Esophagus (tissue), 2 donors: Measurements from ENCODE around the gene RXRB. TPM values are rescaled to one million over a fixed set of nuclear protein-coding genes. Genes with fewer than 3 reads are reported as not detected.

Experiments used
- H3K27ac ChIP-seq, 2 donors: one replicate each; pipeline ENCODE4 v1.5.1; 2013; ENCODE audit warnings: low read depth in 2 of 2, mild to moderate bottlenecking in 2 of 2, inconsistent platforms in 1 of 2, low read length in 1 of 2, moderate library complexity in 1 of 2
- H3K27me3 ChIP-seq, 2 donors: one replicate each; pipeline ENCODE4 v1.6.1; 2013; ENCODE audit warnings: low read length in 2 of 2, control low read depth in 1 of 2, mild to moderate bottlenecking in 1 of 2; ENCODE audit not compliant: insufficient read depth in 2 of 2, control insufficient read depth in 1 of 2
- H3K36me3 ChIP-seq, 2 donors: one replicate each; pipeline ENCODE4 v1.6.1; 2013; ENCODE audit warnings: low read length in 1 of 2; ENCODE audit not compliant: control insufficient read depth in 2 of 2, insufficient read depth in 2 of 2
- H3K4me1 ChIP-seq, 2 donors: one replicate each; pipeline ENCODE4 v1.6.1; 2013; ENCODE audit warnings: low read length in 1 of 2; ENCODE audit not compliant: control insufficient read depth in 2 of 2, insufficient read depth in 2 of 2
- H3K4me3 ChIP-seq, 2 donors: one replicate each; pipeline ENCODE4 v1.5.1; 2013; ENCODE audit warnings: low read length in 2 of 2, mild to moderate bottlenecking in 2 of 2, low read depth in 1 of 2, moderate library complexity in 1 of 2
- H3K9me3 ChIP-seq, 2 donors: one replicate each; pipeline ENCODE4 v1.6.1; 2013; ENCODE audit warnings: mild to moderate bottlenecking in 2 of 2, low read depth in 1 of 2, low read length in 1 of 2, moderate library complexity in 1 of 2; ENCODE audit not compliant: control insufficient read depth in 2 of 2, insufficient read depth in 1 of 2
- WGBS, 2 donors: extraction: QIAGEN DNeasy Blood & Tissue Kit; methylation state at CpG; one replicate each; pipeline ENCODE4 v1.1.7; 2013; 5-methylcytosine and 5-hydroxymethylcytosine counted together
- polyA plus RNA-seq, 2 donors: library from polyadenylated mRNA; stranded (reverse); fragments of 200-250 nt; gene quantifications; one replicate each; pipeline ENCODE4 v1.2.3, GENCODE V29; 2013
- donor health status: healthy with polysubstance abuse.
- donor health status: Bipolar disorder and iron deficiency.

RXRB gene
- polyA plus RNA-seq, 2 donors: 24.4 to 30.0 TPM

DNA sequence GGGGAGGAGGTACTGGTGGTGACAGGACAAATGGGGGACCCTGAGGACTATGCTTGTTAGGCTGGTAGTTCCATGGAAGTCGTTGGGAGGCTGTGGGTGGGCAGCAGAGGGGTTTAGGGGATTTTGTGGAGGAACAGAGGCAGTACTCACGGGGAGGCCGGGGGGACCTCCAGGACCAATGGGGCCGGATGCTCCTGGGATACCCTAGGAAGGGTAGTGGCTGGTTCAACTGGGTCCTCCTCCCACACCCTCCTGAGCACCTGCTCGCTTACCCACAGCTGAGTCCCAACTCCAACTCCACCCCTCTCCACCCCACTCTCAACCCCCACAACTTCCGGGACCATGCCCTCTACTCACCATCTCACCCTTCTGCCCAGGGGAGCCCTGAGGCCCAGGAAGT is 34.1 kb downstream of the RXRB start:
- Histone ChIP-seq H3K27me3 (no peaks in the 10 kb centered on the region), H3K27ac (no peak overlapping the region), H3K9me3 (no peaks in the 10 kb centered on the region), H3K4me3 (no peak overlapping the region), H3K36me3 (no peaks in the 10 kb centered on the region), H3K4me1 (peaks cover 4 to 6% of the 10 kb centered on the region in 2 donors)
- WGBS, 2 donors: 78 to 86% methylated on average over 6 of the region's 6 CpGs

DNA sequence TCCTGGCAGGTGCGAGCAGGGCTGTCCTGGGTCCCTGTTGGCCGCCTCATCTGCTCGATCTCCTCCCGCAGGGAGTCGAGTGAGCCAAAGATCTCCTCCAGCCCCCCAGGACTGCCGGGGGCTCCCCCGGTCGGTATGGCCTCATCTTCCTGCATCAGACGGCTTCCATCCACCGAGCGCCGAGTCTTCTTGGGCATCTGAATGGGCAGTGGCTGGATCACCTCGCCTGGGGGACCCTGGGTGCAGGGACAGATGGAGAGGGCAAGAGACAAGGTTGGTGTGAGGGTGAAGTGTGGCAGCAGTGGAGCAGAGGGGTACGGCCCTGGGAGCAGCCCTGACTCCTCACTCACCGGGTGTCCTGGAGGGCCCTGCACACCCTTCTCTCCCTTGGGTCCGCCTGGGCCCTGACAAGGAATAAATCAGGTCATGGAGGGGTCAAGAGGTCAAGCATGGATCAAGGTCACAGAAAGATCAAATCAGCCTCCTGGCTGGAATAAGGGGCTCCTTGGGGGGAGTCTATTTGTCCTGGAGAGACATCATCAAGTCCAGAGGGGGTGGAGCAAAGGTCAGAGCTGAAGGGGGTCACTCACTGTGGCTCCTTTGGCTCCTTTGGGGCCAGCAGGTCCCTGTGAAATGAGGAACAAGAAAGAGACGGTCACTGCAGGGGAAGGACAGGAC is 34.7 kb downstream of the RXRB start:
- 85 to 86% methylated on average over 17 of the region's 17 CpGs for WGBS, 2 donors
- Histone ChIP-seq H3K4me1 (peaks cover 2 to 6% of the 10 kb centered on the region in 2 donors), H3K4me3 (no peak overlapping the region), H3K27ac (no peak overlapping the region), H3K9me3 (no peaks in the 10 kb centered on the region), H3K36me3 (no peaks in the 10 kb centered on the region), H3K27me3 (no peaks in the 10 kb centered on the region)

DNA sequence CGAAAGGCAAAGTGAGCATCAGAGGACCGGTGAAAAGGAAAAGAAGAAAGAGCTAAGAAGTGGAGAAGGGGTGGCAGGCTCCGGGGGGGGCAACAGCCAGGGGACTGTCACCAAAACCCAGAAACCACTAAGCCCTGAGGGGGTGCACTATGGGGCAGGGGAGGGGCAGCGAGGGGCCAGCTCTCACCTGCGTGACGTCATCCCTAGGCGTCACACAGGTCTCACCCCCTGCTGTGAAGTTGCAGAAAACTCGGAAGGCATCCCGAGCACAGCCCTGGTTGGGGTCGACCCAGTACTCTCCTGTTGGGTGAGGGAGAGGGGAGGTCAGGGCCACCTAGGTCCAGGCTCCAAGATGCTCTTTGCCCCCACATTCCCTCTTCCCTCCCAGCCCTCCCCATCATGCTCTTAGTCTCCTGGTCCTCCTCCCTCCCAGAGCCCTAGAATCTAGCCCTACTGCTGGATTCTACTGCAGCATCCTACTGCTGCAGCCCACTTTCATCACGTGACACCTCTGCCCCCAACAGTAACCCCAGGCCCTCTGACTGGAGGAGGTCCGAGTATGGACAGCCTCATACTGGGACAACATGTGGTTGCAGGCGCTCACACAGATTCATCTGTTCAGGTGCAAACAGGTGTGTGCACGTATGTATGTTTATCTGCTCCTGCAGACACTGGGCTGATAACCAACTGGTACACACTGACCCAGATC is 35.6 kb downstream of the RXRB start:
- no peaks in the 10 kb centered on the region for H3K9me3 ChIP-seq
- no peaks in the 10 kb centered on the region for H3K36me3 ChIP-seq
- H3K27ac ChIP-seq: no peak overlapping the region
- peaks cover 2 to 6% of the 10 kb centered on the region in 2 donors for H3K4me1 ChIP-seq
- H3K27me3 ChIP-seq: no peaks in the 10 kb centered on the region
- no peak overlapping the region for H3K4me3 ChIP-seq
- WGBS, 2 donors: 62% methylated on average over 13 to 14 of the region's 14 CpGs

DNA sequence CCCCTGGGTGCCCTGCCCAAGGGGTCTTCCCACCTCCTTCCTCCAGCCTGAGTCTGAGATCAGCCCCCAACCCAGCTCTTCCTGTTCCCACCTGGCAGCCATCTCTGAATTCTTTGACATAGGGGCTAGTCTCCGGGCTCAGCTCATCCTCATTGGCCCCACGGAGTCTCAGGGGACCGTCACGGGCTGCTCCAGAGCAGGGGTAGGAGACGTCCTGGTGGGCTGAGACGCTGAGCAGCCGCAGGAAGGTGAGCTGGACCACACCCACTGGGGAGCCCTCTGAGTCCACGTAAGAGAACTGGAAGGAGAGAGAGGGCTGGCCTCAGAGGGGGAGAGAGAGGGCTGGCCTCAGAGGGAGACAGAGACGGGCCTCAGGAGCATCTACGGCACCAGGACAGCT is 36.3 kb downstream of the RXRB start:
- H3K9me3 ChIP-seq: no peaks in the 10 kb centered on the region
- H3K4me3 ChIP-seq: no peak overlapping the region
- 59 to 62% methylated on average over 10 of the region's 10 CpGs for WGBS, 2 donors
- H3K27me3 ChIP-seq: no peaks in the 10 kb centered on the region
- H3K27ac ChIP-seq: no peak overlapping the region
- H3K36me3 ChIP-seq: no peaks in the 10 kb centered on the region
- H3K4me1 ChIP-seq: peaks cover 2 to 6% of the 10 kb centered on the region in 2 donors

DNA sequence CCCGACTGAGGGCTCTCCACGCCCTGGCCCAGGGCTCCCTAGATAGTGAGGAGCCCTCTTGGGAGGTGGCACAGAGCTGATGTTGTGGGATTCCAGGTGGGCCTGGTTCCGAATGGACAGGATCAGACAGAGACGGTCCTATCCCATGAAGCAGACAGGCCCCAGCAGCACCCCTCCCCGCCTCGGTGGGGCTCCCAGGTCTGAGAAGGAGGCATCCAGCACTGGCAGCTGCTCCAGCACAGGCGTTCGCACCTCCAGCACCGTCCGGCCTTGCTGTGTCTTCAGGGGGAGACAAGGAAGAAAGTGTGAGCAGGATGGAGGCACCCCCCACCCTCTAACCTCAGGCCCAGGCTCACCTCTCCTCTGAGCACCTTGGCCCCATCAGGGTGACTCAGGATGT is 36.9 kb downstream of the RXRB start:
- Histone ChIP-seq H3K9me3 (no peaks in the 10 kb centered on the region), H3K4me3 (no peak overlapping the region), H3K36me3 (no peaks in the 10 kb centered on the region), H3K4me1 (peaks cover 2 to 6% of the 10 kb centered on the region in 2 donors), H3K27me3 (no peaks in the 10 kb centered on the region), H3K27ac (no peak overlapping the region)
- 57 to 58% methylated on average over 10 of the region's 10 CpGs for WGBS, 2 donors

DNA sequence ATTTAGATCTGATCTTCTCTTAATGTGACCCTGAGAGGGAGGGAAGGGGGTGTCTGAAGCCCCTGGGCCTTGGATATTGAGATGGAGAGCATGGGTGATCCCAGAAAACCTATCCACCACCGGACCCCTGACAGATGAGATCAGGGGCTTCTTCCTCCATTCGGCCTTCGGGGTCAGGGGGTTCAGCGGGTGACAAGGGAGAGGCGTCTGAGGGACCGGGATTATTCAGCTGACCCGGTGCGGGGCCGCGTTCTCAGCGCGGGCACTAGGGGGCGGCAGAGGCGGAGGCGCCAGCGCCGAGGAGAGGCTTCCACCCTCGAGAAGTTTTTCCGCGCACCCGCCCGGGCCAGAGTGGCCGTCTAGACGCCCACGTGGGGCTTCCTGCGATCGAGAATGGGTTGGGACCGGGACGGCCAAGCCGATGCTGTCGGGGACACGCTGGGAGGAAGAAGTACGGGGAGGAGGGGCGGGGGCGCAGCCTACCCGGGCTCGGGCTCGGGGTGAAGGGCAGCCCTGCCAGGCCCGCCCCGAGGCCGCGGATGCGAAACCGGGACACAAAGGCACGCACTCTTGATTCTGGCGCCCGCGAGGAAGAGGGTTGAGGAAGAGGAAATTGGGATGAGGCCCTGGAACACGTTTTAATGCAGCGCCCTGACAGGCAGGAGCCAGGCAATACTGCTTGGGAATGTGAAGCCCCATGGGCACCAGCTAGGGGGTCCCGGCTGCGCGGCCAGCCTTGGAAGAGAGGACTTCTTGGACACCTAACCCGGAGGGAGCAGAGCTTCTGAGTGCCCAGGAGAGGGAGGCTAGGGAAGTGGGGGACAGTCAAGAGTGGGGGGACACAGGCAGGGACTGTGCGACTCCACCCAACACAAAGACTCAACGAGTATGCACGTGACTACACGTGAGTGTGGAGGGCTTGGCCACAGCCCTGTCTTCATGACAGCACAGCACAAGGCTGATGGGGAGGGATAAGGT is 38.8 kb downstream of the RXRB start:
- peaks cover 2 to 6% of the 10 kb centered on the region in 2 donors for H3K4me1 ChIP-seq
- whole genome bisulfite sequencing, 2 donors: 5 to 8% methylated on average over 53 to 58 of the region's 58 CpGs
- peak overlapping the region; percentile 20 to 78 for H3K27ac ChIP-seq
- no peaks in the 10 kb centered on the region for H3K36me3 ChIP-seq
- H3K4me3 ChIP-seq: peak overlapping the region; percentile 56 to 59
- no peaks in the 10 kb centered on the region for H3K9me3 ChIP-seq
- no peaks in the 10 kb centered on the region for H3K27me3 ChIP-seq

DNA sequence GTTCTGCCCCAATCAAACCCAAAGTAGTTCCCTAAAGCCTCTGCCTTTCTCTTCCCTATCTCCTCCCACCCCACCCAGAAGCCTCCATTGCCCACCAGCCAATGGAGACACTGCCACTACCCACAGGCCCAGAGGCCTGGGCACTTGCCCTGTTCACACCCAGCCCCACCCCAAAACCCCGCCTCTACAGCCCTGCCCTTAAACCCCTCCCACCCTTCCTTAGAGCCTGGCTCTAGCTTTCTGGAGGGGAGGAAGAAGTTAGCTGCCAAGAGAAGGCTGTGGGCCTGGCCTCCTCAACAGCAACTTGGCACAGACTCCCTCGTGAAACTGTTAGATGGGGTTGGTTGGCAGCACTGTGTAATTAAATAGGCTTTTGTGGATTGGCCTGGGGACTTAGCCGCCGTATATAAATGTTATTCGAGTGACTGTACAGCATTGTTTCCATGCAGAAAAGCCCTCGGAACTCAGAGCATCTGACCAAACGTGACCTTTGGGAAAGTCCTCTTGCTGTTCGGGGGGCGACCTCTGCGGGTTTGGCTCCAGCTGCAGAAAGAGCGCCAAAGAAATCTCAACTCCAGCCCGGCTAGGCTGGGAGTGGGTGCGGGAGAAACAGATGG is 39.6 kb downstream of the RXRB start:
- Histone ChIP-seq H3K4me1 (peaks cover 2 to 6% of the 10 kb centered on the region in 2 donors), H3K27me3 (no peaks in the 10 kb centered on the region), H3K9me3 (no peaks in the 10 kb centered on the region), H3K27ac (peak overlapping the region; percentile 20 to 78), H3K36me3 (no peaks in the 10 kb centered on the region), H3K4me3 (no peak overlapping the region)
- 18 to 24% methylated on average over 13 of the region's 13 CpGs for WGBS, 2 donors

DNA sequence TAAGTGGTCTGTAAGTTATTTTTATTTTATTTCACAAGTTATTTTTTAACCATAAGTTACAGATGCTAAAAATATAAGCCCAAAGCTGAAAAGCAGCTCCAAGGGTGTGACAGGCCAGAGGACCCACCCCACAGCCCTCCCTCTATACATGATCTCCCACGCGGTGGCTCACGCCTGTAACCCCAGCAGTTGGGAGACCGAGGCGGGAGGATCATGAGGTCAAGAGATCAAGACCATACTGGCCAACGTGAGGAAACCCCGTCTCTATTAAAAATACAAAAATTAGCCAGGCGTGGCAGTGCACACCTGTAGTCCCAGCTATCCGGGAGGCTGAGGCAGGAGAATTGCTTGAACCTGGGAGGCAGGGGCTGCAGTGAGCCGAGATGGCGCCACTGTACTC is 40.4 kb downstream of the RXRB start:
- Histone ChIP-seq H3K4me3 (no peak overlapping the region), H3K27ac (no peak overlapping the region), H3K9me3 (no peaks in the 10 kb centered on the region), H3K27me3 (no peaks in the 10 kb centered on the region), H3K4me1 (peaks cover 2 to 6% of the 10 kb centered on the region in 2 donors), H3K36me3 (no peaks in the 10 kb centered on the region)
- 88 to 90% methylated on average over 11 of the region's 11 CpGs for WGBS, 2 donors

DNA sequence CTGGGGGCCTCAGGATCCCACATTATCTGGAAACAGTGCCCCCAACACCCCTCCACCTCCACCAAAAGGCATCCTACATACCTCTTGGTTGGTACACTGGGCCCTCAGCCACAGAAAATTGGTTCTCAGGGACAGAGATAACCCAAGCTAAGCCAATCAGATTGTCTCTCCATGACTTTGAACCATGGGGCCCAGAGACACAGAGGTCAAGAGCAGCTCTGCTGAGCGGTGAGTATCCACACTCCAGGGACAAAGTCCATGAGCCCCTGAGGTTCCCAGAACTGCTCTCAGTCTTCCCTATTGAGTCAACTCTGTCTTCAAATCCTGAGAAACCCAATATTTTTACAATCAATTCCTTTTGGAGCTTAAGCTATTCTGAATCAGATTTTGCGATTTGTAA is 43.5 kb downstream of the RXRB start:
- Histone ChIP-seq H3K27ac (no peak overlapping the region), H3K9me3 (no peaks in the 10 kb centered on the region), H3K4me1 (peaks cover 0 to 3% of the 10 kb centered on the region in 2 donors), H3K27me3 (no peaks in the 10 kb centered on the region), H3K4me3 (no peak overlapping the region), H3K36me3 (no peaks in the 10 kb centered on the region)
- WGBS, 2 donors: 75 to 92% methylated on average over 2 of the region's 2 CpGs
